OCI-M2 (cell line): ENCODE measurements around the gene CERS6.
"Not testable (repeated sequence)": the region's sequence is repeated elsewhere in the genome, so short reads cannot be mapped to it uniquely, and the experiment has no call there.

Experiments used
- DNase-seq: peaks from one replicate; lab custom pipeline; 2025; ENCODE audit not compliant: unreplicated experiment; lab: John Stamatoyannopoulos, UW

The CERS6 gene

DNA sequence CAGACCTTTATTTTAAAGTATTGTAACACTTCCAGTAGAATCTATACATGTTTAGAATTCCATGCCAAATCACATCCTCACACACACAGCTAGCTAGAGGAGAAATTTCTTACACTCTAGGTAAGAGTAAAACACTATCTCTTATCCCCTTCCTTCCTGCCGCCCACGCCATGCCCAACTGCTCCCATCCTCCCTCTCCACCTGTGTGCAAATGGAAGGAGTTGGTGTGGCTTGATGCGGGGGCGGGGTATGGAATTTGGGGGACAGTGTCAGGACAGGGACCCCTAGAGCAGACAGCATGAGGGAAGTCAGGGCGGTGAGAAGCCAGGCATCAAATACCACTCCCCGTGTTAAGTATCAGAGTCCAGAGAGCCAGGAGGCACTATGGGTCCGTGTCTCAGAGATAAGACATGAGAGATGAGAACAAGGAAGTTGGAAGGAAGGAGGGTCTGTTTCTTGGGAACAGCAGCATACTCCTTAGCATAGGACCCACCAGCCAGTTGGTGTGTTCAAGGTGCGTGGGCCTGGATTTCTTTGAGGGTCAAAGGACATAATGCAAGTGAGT, 297.8 kb downstream of the CERS6 start:
- DNase-seq, result no peak

- no peak for DNase-seq
Measured at GRCh38 chr2:168757223-168757622, 301.2 kb downstream of the CERS6 start.

DNA sequence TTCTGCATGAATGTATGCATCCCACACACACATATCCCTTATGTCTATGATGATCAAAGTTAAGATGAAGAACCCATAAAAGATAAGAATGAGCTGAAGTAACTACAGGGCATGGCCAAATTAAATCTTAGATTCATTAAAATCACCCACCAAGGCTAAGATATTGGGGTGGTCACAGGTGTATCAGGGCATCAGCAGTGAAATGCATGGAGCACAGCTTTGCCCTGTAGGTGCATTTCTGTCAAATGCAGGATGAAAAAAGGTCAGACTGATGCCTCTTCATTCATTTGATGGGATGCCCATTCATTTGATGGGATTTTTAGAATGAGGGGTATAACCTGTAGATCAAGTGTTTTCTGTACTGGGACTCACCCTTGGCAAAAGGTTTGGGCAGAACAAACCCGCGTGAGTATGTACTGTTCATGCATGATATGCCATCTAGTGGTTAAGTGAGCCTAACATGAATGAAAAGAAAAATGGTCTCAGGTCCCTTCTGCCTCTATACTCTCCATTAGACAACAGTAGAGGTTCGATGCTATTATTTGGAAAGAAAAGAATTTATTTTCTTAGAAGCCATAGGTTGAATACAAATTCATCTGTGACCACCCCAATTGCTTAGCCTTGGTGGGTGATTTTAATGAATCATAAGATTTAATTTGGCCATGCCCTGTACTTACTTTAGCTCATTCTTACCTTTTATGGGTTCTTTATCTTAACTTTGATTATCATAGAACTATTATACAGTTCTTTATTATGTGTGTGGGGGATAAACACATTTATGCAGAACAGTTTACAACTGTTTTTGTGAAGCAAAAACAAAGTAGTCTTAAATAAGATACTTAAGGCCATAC, 303.1 kb downstream of the CERS6 start:
- no peak for DNase-seq

DNA sequence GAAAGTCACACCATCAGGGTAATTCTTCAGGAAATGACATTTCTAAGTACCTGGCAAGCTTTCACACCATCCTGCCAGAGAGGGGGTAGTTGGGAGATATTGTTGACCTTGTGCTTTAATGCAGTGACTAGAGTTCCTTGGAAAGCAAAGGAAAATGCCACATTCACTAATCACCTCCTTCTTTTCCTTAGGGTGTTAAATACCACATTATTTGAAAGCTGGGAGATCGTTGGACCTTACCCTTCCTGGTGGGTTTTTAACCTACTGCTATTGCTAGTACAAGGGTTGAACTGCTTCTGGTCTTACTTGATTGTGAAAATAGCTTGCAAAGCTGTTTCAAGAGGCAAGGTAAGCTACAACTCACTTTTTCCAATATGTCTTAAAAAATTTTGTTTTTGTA, 309.3 kb downstream of the CERS6 start:
- no peak for DNase-seq

DNA sequence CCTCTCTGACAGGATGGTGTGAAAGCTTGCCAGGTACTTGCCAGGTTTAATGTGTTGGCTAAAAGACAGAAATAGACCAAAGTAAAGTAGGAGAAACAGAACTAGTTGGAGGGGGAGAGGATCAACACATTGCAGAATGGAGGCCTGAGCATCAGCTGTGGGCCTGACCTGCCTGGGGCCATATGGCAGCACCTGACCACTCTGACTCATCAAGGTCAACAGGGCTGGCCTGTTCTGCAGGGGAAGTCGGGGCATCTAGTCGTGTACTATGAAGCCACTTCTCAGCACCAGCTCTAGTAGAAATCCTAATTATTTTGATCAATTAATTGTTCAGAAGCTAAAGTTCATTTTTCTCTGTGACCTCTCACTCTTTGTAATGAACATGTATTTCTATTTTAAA, 310.5 kb downstream of the CERS6 start:
- no peak for DNase-seq

- DNase-seq, result no peak
Measured at GRCh38 chr2:168767258-168767657, 311.2 kb downstream of the CERS6 start.

- not testable (repeated sequence) for DNase-seq
Measured at GRCh38 chr2:168768357-168768756, 312.3 kb downstream of the CERS6 start.

DNA sequence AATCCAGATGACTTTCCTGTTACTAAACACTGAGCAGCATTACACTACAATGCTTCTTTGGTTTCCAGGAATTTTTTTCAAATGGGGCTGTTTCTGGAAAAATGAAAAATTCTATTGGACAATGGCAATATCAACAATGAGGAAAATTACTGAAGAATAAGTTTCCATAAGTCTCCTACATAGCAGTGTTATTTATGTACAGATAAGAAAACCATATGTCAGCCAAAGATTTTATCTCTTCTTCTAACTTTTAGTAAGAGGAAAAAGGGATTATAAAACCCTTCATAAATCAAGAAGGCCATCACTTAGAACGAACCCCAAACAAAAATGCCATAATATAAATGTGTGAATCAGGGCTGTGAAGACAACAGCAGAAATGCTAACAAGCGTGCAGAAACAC, 314.7 kb downstream of the CERS6 start:
- DNase-seq, result no peak

GRCh38 chr2:168772704-168773103, 316.6 kb downstream of the CERS6 start:
- no peak for DNase-seq

GRCh38 chr2:168773128-168773527, 317.1 kb downstream of the CERS6 start:
- no peak for DNase-seq

- DNase-seq, result peak; percentile 89
Measured at GRCh38 chr2:168773719-168774521, 317.8 kb downstream of the CERS6 start.

- no peak for DNase-seq
Measured at GRCh38 chr2:168775837-168776236, 319.8 kb downstream of the CERS6 start.

- no peak for DNase-seq
Measured at GRCh38 chr2:168780669-168781071, 324.6 kb downstream of the CERS6 start.

- no peak for DNase-seq
Measured at GRCh38 chr2:168781191-168781817, 325.2 kb downstream of the CERS6 start.

GRCh38 chr2:168782271-168782670, 326.2 kb downstream of the CERS6 start:
- DNase-seq, result no peak

DNA sequence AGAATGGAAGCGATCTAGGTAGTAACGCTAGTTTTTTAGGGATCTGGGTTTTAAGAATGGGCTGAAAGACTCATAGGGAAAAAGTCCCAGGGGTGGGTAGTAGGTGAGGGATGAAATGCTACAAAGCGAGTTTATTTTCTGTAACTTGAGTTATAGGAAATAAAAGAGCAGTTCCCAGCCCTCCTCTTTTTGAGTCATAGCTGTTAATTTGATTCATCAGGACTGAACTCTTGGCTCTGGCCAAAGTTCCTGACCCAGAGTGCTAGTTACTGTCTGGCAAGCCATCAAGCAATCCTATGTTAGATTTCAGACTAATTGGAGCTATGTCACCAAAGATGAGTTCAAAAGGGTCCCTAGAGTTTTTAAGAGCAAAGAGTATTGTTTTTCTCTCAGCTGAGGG, 328.9 kb downstream of the CERS6 start:
- no peak for DNase-seq

- no peak for DNase-seq
Measured at GRCh38 chr2:168787098-168787781, 331.2 kb downstream of the CERS6 start.

- DNase-seq, result no peak
Measured at GRCh38 chr2:168787782-168788376, 331.8 kb downstream of the CERS6 start.

GRCh38 chr2:168789776-168790175, 333.7 kb downstream of the CERS6 start:
- DNase-seq, result no peak

DNA sequence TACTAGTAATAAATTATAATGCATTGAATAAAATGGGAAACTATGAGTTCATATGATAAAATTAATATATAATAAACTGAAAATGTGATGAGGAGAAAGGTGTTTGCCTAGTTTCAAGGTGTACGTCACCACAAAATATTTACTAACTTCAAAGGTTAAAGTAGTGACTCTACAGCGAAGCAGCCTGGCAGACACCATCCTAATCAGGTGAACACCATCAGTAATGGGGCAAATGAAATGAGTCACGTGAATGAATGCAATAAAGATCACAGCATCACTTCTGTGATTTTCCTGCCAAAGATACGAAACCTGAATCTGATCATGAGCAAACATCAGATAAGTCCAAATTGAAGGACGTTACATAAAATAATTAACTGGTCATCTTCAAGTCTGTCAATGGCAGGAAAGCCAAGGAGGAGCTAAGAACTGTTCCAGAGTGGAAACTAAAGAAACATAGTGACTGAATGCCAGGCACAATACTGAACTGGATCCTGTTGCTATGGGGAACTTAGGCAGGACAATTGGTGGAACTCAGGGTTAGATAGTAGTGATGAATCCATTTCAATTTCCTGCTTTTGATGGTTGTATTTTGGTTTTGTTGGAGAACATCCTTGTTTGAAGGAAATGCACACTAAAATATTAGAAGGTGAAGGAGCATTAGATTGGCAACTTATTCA, 334.3 kb downstream of the CERS6 start:
- DNase-seq, result no peak
